Heart left ventricle (tissue), 13 donors: ENCODE results near the gene SLC15A3.

Source experiments
- CTCF ChIP-seq, 12 donors: fragments of 200-600 bp; sonication (generic) in 4 of 12; IDR thresholded peaks; one replicate each; pipeline versions ENCODE4 v1.5.0 to v1.8.0; 2018 to 2022; ENCODE audit warnings: antibody characterized with exemption in 12 of 12, mild to moderate bottlenecking in 5 of 12
- POLR2A ChIP-seq, 2 donors: fragments of 450-650 bp; IDR thresholded peaks; one replicate each; pipeline ENCODE4 v1.6.1; 2017; ENCODE audit warnings: antibody characterized with exemption in 2 of 2, mild to moderate bottlenecking in 2 of 2, moderate library complexity in 2 of 2
- donor health status: ischemic (EF 13 %, LVEDD 7.1; RV severe dilation, severe dysfunction).
- donor health status: DM: no; HTN: yes; CAD: no.
- donor health status: DM: no; HTN: no; CAD: no.
- donor health status: ischemic (EF 25% LVEDD 6.9; RV normal size, moderate dysfunction).
- donor health status: ischemic (EF 25% LVEDD 5.7; RV mildly dilated, moderate dysfunction).
- donor health status: ischemic (EF 35%, LVEDD 5.7; RV mildly dilated, moderate dysfunction).
- donor health status: nonischemic (EF 11% LVEDD 7.7; RV severe dilation, severe dysfunction).
- donor health status: DM: yes; HTN: yes; CAD: no.
- donor health status: PGD.
- donor health status: ischemic (EF 29% LVEDD 5.4; RV normal size, mild dysfunction).
- donor health status: nonischemic (EF 23%, LVEDD 6.1; RV moderate dilation, normal function).

GRCh38 chr11:60905047-60905446 lies 46.9 kb downstream of the SLC15A3 start:
- TF ChIP-seq CTCF (IDR thresholded peaks at IDR 0.05) (no peak), POLR2A (IDR thresholded peaks at IDR 0.05) (no peak)
